ENCODE results near the gene EBNA1BP2. TPM values are rescaled to one million over a fixed set of nuclear protein-coding genes. Genes with fewer than 3 reads are reported as not detected.

Gene EBNA1BP2
- total and polyA plus RNA-seq, 4 donors: 28.0 to 58.6 (median 40.8) TPM

GRCh38 chr1:43184995-43185394 is 12.9 kb upstream of the EBNA1BP2 start:
- H3K4me1 ChIP-seq (ENCODE audit: control insufficient read depth in 1 of 2, insufficient read depth in 2 of 2, low read length in 2 of 2): no peaks in the 10 kb centered on the region
- no peak overlapping the region for H3K27ac ChIP-seq (ENCODE audit: low read depth in 1 of 2, low read length in 2 of 2)
- H3K9me3 ChIP-seq (ENCODE audit: control insufficient read depth, low read length): no peaks in the 10 kb centered on the region
- no peaks in the 10 kb centered on the region for H3K36me3 ChIP-seq (ENCODE audit: control insufficient read depth in 1 of 2, insufficient read depth in 2 of 2, low read length in 1 of 2)
- intact Hi-C loops (cut with DNase I): no loop called here
- ATAC-seq (ENCODE audit: low FRiP score): no peak
- H3K4me3 ChIP-seq (ENCODE audit: low read length in 2 of 2): no peak overlapping the region
- DNase-seq: no peak
- 81 to 88% methylated on average over 3 of the region's 3 CpGs for WGBS, 2 donors
- H3K27me3 ChIP-seq (ENCODE audit: control insufficient read depth in 1 of 2, insufficient read depth in 2 of 2, low read length in 1 of 2): no peaks in the 10 kb centered on the region

GRCh38 chr1:43184388-43184787 is 12.3 kb upstream of the EBNA1BP2 start:
- Histone ChIP-seq H3K27me3 (ENCODE audit: control insufficient read depth in 1 of 2, insufficient read depth in 2 of 2, low read length in 1 of 2) (no peaks in the 10 kb centered on the region), H3K9me3 (ENCODE audit: control insufficient read depth, low read length) (no peaks in the 10 kb centered on the region), H3K27ac (ENCODE audit: low read depth in 1 of 2, low read length in 2 of 2) (no peak overlapping the region), H3K4me1 (ENCODE audit: control insufficient read depth in 1 of 2, insufficient read depth in 2 of 2, low read length in 2 of 2) (no peaks in the 10 kb centered on the region), H3K36me3 (ENCODE audit: control insufficient read depth in 1 of 2, insufficient read depth in 2 of 2, low read length in 1 of 2) (no peaks in the 10 kb centered on the region), H3K4me3 (ENCODE audit: low read length in 2 of 2) (no peak overlapping the region)
- intact Hi-C loops (cut with DNase I): no loop called here
- 93 to 94% methylated on average over 3 of the region's 3 CpGs for WGBS, 2 donors
- no peak for DNase-seq
- no peak for ATAC-seq (ENCODE audit: low FRiP score)

- no peak for ATAC-seq (ENCODE audit: low FRiP score)
- Histone ChIP-seq H3K4me3 (ENCODE audit: low read length in 2 of 2) (no peak overlapping the region), H3K27ac (ENCODE audit: low read depth in 1 of 2, low read length in 2 of 2) (no peak overlapping the region), H3K27me3 (ENCODE audit: control insufficient read depth in 1 of 2, insufficient read depth in 2 of 2, low read length in 1 of 2) (no peaks in the 10 kb centered on the region), H3K36me3 (ENCODE audit: control insufficient read depth in 1 of 2, insufficient read depth in 2 of 2, low read length in 1 of 2) (no peaks in the 10 kb centered on the region), H3K4me1 (ENCODE audit: control insufficient read depth in 1 of 2, insufficient read depth in 2 of 2, low read length in 2 of 2) (no peaks in the 10 kb centered on the region), H3K9me3 (ENCODE audit: control insufficient read depth, low read length) (no peaks in the 10 kb centered on the region)
- WGBS, 2 donors: 43 to 49% methylated on average over 4 of the region's 4 CpGs
- intact Hi-C loops (cut with DNase I): no loop called here
- no peak for DNase-seq
Observed at GRCh38 chr1:43177691-43178090, 5.6 kb upstream of the EBNA1BP2 start.

- H3K27me3 ChIP-seq (ENCODE audit: control insufficient read depth in 1 of 2, insufficient read depth in 2 of 2, low read length in 1 of 2): no peaks in the 10 kb centered on the region
- no peaks in the 10 kb centered on the region for H3K4me1 ChIP-seq (ENCODE audit: control insufficient read depth in 1 of 2, insufficient read depth in 2 of 2, low read length in 2 of 2)
- H3K9me3 ChIP-seq (ENCODE audit: control insufficient read depth, low read length): no peaks in the 10 kb centered on the region
- intact Hi-C loops (cut with DNase I): loop anchor here in 1 of 2 donors (5.0 kb wide), 1 partner anchor 253 kb away; no protein-coding TSS in a partner anchor
- ATAC-seq (ENCODE audit: low FRiP score) (no peak), DNase-seq (no peak)
- WGBS, 2 donors: 78% methylated on average over 2 of the region's 2 CpGs
- H3K4me3 ChIP-seq (ENCODE audit: low read length in 2 of 2): no peak overlapping the region
- no peak overlapping the region for H3K27ac ChIP-seq (ENCODE audit: low read depth in 1 of 2, low read length in 2 of 2)
- H3K36me3 ChIP-seq (ENCODE audit: control insufficient read depth in 1 of 2, insufficient read depth in 2 of 2, low read length in 1 of 2): no peaks in the 10 kb centered on the region
Observed at GRCh38 chr1:43174873-43175272, 2.8 kb upstream of the EBNA1BP2 start.

GRCh38 chr1:43172527-43172972 is 460 bp upstream of the EBNA1BP2 start:
- H3K4me3 ChIP-seq (ENCODE audit: low read length in 2 of 2): peak overlapping the region; percentile 23 to 45
- 0 to 2% methylated on average over 15 to 20 of the region's 20 CpGs for WGBS, 2 donors
- H3K9me3 ChIP-seq (ENCODE audit: control insufficient read depth, low read length): no peaks in the 10 kb centered on the region
- intact Hi-C loops (cut with DNase I): loop anchor here (1.0 to 5.0 kb wide), 2 partner anchors 250 to 326 kb away; partner anchors contain the start of gene ZNF691 (in 1 of the 2)
- H3K27me3 ChIP-seq (ENCODE audit: control insufficient read depth in 1 of 2, insufficient read depth in 2 of 2, low read length in 1 of 2): no peaks in the 10 kb centered on the region
- no peaks in the 10 kb centered on the region for H3K4me1 ChIP-seq (ENCODE audit: control insufficient read depth in 1 of 2, insufficient read depth in 2 of 2, low read length in 2 of 2)
- peak; percentile 97 for ATAC-seq (ENCODE audit: low FRiP score)
- DNase-seq: peak; percentile 90 to 95
- no peak overlapping the region for H3K27ac ChIP-seq (ENCODE audit: low read depth in 1 of 2, low read length in 2 of 2)
- peaks cover 4 to 5% of the 10 kb centered on the region in 2 donors for H3K36me3 ChIP-seq (ENCODE audit: control insufficient read depth in 1 of 2, insufficient read depth in 2 of 2, low read length in 1 of 2)

GRCh38 chr1:43171312-43171875 is 696 bp downstream of the EBNA1BP2 start:
- Histone ChIP-seq H3K9me3 (ENCODE audit: control insufficient read depth, low read length) (no peaks in the 10 kb centered on the region), H3K27me3 (ENCODE audit: control insufficient read depth in 1 of 2, insufficient read depth in 2 of 2, low read length in 1 of 2) (no peaks in the 10 kb centered on the region), H3K4me1 (ENCODE audit: control insufficient read depth in 1 of 2, insufficient read depth in 2 of 2, low read length in 2 of 2) (no peaks in the 10 kb centered on the region), H3K36me3 (ENCODE audit: control insufficient read depth in 1 of 2, insufficient read depth in 2 of 2, low read length in 1 of 2) (peaks cover 5 to 6% of the 10 kb centered on the region in 2 donors), H3K27ac (ENCODE audit: low read depth in 1 of 2, low read length in 2 of 2) (no peak overlapping the region), H3K4me3 (ENCODE audit: low read length in 2 of 2) (peak overlapping the region; percentile 23 to 45)
- DNase-seq (no peak), ATAC-seq (ENCODE audit: low FRiP score) (no peak)
- 15 to 18% methylated on average over 17 of the region's 17 CpGs for WGBS, 2 donors
- intact Hi-C loops (cut with DNase I): loop anchor here in 1 of 2 donors (5.0 kb wide), 1 partner anchor 249 kb away; no protein-coding TSS in a partner anchor

GRCh38 chr1:43165765-43166164 is 6.3 kb downstream of the EBNA1BP2 start:
- intact Hi-C loops (cut with DNase I): no loop called here

GRCh38 chr1:43165162-43165561 is 6.9 kb downstream of the EBNA1BP2 start:
- intact Hi-C loops (cut with DNase I): no loop called here
- no peaks in the 10 kb centered on the region for H3K9me3 ChIP-seq (ENCODE audit: control insufficient read depth, low read length)
- DNase-seq: no peak
- ATAC-seq (ENCODE audit: low FRiP score): no peak
- H3K4me1 ChIP-seq (ENCODE audit: control insufficient read depth in 1 of 2, insufficient read depth in 2 of 2, low read length in 2 of 2): no peaks in the 10 kb centered on the region
- H3K27me3 ChIP-seq (ENCODE audit: control insufficient read depth in 1 of 2, insufficient read depth in 2 of 2, low read length in 1 of 2): no peaks in the 10 kb centered on the region
- WGBS, 2 donors: 83 to 85% methylated on average over 3 of the region's 3 CpGs
- H3K4me3 ChIP-seq (ENCODE audit: low read length in 2 of 2): no peak overlapping the region
- H3K36me3 ChIP-seq (ENCODE audit: control insufficient read depth in 1 of 2, insufficient read depth in 2 of 2, low read length in 1 of 2): peaks cover 11 to 15% of the 10 kb centered on the region in 2 donors
- H3K27ac ChIP-seq (ENCODE audit: low read depth in 1 of 2, low read length in 2 of 2): no peak overlapping the region

More at GRCh38 chr1:43165765-43166164, 6.3 kb downstream of the EBNA1BP2 start:
- ATAC-seq (ENCODE audit: low FRiP score) (no peak), DNase-seq (no peak)
- H3K27ac ChIP-seq (ENCODE audit: low read depth in 1 of 2, low read length in 2 of 2): no peak overlapping the region
- H3K36me3 ChIP-seq (ENCODE audit: control insufficient read depth in 1 of 2, insufficient read depth in 2 of 2, low read length in 1 of 2): peaks cover 11 to 15% of the 10 kb centered on the region in 2 donors
- H3K9me3 ChIP-seq (ENCODE audit: control insufficient read depth, low read length): no peaks in the 10 kb centered on the region
- H3K4me3 ChIP-seq (ENCODE audit: low read length in 2 of 2): no peak overlapping the region
- WGBS, 2 donors: 93 to 95% methylated on average over 5 of the region's 5 CpGs
- no peaks in the 10 kb centered on the region for H3K27me3 ChIP-seq (ENCODE audit: control insufficient read depth in 1 of 2, insufficient read depth in 2 of 2, low read length in 1 of 2)
- no peaks in the 10 kb centered on the region for H3K4me1 ChIP-seq (ENCODE audit: control insufficient read depth in 1 of 2, insufficient read depth in 2 of 2, low read length in 2 of 2)

GRCh38 chr1:43156026-43156425 is 16.1 kb downstream of the EBNA1BP2 start:
- 80 to 87% methylated on average over 7 of the region's 7 CpGs for WGBS, 2 donors
- intact Hi-C loops (cut with DNase I): no loop called here
- H3K36me3 ChIP-seq (ENCODE audit: control insufficient read depth in 1 of 2, insufficient read depth in 2 of 2, low read length in 1 of 2): no peaks in the 10 kb centered on the region
- H3K4me1 ChIP-seq (ENCODE audit: control insufficient read depth in 1 of 2, insufficient read depth in 2 of 2, low read length in 2 of 2): no peaks in the 10 kb centered on the region
- ATAC-seq (ENCODE audit: low FRiP score) (no peak), DNase-seq (no peak)
- H3K27me3 ChIP-seq (ENCODE audit: control insufficient read depth in 1 of 2, insufficient read depth in 2 of 2, low read length in 1 of 2): no peaks in the 10 kb centered on the region
- H3K27ac ChIP-seq (ENCODE audit: low read depth in 1 of 2, low read length in 2 of 2): no peak overlapping the region
- no peak overlapping the region for H3K4me3 ChIP-seq (ENCODE audit: low read length in 2 of 2)
- H3K9me3 ChIP-seq (ENCODE audit: control insufficient read depth, low read length): no peaks in the 10 kb centered on the region

Measured in aorta (tissue), 5 donors.